ENCODE results near the gene ARMC12.
A peak's percentile ranks its signal among the peaks of the same experiment; 100 is the strongest.
"Not testable (repeated sequence)": the region's sequence is repeated elsewhere in the genome, so short reads cannot be mapped to it uniquely, and the experiment has no call there.

Gene ARMC12

DNA sequence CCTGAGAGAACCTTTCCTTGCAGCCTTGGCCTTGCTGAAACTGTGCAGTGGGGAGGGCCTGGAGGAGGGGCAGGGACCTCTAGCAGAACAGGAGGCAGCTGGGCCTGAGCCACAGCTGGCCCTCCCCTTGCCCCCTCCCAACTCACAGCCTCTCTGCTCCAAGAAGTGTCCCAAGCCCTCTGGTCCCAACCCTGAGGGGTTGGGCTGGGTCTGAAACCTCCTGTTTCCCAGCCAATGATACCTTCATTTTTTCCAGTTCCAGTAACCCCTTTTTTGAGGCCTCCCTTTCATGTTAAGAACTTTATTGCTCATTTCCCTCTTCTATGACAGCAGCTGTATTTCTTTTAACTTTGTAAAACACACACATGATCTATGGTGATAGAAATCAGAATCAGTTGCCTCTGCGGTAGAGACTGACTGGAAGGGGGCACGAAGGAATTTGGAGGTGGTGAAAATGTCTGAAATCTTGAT, 17.9 kb upstream of the ARMC12 start:
- DNase-seq (ENCODE audit: low spot score) = peak; percentile 39

DNA sequence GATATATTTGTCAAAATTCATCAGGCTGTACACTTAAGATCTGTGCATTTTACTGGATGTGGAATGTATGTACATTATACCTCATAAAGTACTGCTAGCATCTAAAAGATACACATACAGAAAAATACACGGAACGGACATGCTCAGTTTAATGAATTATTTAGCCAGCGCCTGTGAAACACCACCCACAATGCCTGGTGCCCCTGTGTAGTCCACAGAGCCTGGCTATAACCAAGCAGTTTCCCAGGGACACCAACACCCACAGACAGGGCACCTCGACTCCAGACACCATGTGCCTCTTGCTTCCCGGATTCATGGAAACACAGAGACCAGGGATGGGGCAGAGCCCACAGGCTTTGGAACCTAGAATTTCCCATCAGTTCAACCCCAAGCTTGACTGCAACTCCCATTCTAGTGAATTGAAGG, 17.4 kb upstream of the ARMC12 start:
- DNase-seq (ENCODE audit: low spot score) = no peak

DNA sequence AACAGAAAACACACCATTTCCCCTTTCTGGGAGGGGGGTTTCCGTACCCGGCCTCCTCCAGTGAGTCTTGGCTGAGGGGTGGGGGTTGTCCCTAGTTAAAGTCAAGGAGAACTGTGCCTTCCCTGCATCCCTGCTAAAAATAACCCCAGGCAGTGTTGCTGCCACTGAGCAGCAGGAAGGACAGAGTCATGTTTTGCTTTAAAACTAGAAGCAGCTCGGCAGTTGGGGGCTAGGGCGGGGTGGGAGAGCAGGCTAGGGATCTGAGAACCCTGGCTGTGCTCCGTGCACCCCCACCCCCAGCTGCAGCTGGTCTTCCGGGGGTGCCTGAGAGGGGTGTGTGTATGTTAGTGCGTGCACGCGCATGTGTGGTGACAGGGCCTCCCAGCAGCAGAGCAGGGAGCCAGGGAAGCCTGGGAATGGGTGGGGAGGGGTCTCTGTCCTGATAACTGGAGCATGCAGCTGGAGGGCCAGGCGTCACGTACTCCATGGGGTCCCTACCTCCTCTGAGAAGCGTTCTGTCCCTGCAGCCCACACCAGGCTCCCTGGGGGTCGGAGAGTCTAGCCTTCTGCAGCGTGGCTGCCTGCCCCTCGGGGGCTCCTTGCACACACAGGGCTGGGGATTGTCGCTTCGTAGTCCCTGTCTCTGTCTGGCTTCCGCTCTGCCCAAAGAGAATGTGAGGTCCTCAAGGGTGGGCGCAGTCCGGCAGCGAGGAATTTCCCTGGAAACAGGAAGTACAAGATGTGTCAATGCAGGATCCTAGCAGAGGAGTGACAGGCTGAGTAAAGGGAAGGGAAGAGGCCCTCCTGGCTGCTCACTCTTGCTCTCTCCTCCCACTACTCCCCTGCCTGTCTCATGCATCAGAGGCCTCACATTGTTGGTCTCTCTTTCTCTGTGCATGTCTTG, 16.8 kb upstream of the ARMC12 start:
- peak; percentile 26 for DNase-seq (ENCODE audit: low spot score)

DNA sequence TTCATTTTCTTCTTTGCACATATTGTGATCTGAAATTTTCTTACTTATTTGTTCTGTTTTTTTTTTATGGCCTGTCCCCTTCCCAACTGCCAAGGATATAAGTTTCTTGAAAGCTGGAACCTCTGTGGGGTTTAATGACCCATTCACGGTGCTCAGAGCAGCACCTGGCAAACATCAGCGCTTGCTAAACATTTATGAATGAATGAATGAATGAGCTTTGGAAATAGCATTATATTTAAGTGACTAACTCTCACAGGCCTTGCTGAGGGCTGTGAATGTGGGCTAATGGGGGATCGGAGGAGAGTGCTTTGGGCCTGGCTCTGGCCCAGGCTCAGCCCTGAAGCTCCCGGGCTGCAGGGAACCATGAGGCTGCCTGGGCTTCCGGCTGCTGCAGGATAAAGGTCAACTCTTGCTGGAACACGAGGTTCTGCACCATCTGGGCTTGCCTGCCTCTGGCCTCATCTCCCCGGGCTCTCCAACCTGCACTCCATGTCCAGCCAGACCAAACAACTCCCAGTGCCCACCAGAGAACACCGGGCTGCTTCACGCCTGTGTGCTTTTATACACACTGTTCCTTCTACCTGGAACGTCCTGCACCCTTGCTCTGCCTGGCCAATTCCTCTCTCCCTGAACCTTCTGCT, 14.6 kb upstream of the ARMC12 start:
- DNase-seq (ENCODE audit: low spot score) = no peak

DNA sequence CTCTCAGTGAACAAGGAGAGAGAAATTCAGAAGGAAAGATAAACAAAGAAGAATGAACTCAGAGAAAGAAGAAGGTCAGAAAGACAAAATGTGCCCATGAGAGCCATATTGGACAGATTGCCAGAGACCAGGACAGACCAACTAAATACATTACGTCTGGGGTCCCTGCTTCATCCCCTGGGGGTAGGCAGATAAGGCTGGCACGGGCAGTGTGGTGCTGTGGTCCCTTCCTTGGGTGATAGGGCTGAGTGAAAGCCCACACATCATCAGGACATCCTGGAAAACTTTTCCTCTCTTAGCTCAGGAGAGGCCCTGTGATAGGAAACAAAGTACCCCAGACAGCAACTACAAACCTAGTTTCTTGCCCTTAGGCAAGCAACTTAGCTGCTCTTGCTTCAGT, 13.2 kb upstream of the ARMC12 start:
- no peak for DNase-seq (ENCODE audit: low spot score)

DNA sequence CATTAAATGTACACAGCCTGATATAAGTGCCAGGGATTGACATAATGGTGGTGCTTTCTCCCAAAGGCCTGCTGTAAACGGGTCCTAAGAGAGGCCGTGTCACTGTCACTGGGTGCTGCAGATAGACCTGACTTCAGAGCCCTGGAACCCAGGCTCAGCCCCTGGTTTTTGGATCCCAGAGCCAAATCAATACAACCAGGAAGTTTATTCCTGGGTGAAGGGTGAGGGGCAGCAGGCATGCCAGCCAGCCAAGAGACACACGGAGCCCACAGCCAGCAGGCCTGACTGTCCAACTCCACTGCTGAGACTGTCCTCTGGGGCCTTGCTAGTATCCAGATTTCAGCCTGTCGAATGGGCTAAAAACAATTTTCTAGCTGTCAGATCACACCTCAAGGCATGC, 12.8 kb upstream of the ARMC12 start:
- no peak for DNase-seq (ENCODE audit: low spot score)

DNA sequence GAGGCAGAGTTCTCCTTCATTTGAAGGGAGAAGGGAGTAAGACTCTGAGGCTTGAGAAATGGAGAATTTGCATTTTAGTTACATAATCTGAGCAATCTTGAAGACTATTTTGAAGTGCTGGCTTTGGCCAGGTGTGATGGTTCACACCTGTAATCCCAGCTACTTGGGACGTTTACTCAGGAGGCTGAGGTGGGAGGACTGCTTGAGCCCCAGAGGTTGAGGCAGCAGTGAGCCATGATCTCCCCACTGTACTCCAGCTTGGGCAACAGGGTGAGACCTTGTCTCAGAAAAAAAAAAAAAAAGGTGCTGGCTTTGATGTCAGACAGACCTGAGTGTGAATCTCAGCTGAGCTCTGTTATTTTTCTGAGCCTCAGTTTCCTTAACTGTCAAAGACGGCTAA, 12.4 kb upstream of the ARMC12 start:
- no peak for DNase-seq (ENCODE audit: low spot score)

DNA sequence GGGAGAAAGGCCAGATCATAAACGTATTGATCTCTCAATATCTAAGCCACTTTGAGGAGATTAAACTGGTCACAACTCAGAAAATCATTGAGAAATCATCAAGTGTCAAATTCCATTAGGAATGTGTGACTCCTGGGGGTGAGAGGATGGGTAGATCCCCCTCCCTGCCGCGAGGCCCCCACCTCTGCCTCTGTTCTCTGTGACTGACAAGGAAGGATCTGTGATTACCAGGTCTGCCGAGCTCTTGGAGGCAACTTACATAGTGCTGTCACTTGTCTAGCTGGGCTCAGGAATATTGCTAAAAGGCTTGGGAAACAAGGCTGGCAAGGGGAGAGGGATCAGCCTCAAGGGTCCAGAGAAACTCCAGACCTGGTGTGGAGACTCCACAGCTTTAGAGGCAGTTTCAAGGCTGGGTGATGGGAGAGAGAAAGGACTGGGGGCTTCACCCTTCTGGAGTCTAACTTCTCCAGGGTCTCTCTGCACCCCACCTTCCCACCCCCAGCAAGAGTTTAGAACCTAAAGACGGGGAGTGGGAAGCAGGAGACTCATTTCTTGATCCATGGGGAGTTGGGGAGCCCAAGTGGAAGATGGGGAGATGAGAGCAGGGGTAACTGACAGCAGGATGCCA, 11.6 kb upstream of the ARMC12 start:
- DNase-seq (ENCODE audit: low spot score) = no peak

DNA sequence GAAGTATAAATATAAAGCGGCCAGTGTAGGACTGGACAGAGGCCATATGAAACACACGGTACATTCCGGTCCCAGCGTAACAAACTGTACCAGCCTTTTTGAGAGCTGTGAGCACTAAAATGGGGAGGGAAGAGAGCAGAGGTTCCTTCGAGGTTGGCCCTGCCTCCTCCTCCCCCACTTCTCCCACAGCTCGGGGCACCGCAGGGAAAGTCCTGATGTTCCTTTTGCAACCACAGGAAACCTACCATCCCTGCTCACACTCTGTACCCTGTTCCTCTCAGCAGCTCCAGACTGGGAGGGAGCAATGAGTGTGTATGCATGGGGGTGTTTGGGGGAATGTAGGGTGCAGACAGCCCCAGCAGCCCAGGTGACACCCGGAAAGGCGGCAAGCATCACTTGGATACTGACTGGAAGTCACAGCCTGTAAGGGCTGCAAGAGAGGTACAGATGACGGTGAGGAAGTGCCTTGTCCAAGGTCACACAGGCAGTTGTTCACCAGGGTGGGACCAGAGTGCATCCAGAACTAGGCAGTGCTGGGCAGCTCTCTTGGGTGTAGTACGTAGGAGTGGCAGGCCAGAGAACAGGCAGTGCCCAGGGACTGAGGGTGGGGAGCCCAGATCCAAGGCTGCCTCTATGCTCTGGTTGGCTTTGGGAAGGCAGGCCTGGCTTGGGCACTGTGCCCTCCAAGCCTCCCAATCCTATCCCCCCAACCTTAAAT, 11.0 kb upstream of the ARMC12 start:
- DNase-seq (ENCODE audit: low spot score) = no peak

DNA sequence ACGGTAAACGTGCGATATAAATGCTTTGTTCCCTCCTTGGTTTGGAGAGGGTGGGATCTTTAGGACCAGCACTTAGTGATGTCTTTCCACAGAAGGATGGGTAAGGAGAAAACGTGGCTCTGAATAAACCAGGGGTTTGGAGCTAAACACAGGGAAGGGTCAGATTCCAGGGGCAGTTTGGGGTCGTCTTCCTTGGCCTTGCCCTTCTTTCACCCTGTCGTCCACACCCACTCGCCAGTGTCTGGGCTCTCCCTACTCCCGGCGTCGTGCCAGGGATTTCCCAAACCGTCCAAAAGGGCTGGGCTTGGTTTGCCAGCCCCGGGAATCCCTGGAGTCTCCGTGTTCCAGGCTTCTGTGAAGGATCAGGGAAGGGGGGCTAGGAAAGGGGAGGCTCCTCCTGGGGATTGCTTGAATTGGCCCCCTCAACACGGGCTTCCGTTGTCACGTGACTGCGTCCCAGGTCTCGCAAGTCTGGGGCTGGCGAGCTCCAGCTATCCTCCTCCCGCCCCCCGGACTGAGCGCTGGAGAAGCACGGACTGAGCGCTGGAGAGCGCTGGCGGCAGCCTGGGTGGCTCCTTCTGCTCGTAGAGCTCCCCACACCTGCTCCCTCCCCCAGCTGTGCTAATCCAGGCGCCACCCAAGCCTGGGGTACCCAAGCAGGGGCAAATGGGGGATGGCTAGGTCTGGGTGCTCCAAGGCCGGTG, 9.4 kb upstream of the ARMC12 start:
- DNase-seq (ENCODE audit: low spot score) = no peak

DNA sequence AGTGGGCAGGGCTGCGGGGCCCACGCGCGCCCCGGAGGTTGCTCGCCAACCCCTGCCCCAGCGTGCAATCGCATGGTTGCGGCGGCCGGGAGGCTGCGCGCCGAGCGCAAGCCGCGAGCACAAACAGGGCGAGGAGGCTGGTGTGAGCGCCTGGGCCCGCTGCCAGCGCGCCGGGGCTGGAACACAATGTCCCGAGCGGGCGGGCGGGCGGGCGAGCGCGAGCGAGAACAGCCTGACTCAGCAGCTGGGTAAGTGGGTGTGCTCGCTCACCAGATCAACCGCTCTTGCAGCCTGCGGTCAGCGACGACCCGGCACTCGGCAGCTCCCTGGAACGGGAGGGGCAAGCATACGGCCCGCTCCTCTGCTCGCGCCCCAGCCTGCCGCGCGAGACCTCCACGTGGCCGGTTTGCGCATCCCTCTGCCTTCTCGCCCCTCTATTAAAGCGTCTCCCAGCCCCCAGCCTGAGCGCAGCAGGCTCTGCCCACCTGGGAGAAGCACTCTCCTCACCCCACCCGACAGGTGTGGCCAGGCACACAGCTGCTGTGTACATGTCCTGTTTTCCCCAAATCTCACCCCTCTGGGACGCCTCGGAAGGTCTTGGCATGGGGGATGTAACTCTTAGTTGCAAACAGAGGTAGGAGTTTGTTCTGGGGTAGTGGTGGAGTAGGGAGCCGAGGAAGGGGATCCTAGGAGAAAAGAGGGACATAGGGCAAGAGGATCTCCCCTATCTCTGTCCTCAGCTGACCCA, 8.7 kb upstream of the ARMC12 start:
- DNase-seq (ENCODE audit: low spot score) = peak; percentile 94

DNA sequence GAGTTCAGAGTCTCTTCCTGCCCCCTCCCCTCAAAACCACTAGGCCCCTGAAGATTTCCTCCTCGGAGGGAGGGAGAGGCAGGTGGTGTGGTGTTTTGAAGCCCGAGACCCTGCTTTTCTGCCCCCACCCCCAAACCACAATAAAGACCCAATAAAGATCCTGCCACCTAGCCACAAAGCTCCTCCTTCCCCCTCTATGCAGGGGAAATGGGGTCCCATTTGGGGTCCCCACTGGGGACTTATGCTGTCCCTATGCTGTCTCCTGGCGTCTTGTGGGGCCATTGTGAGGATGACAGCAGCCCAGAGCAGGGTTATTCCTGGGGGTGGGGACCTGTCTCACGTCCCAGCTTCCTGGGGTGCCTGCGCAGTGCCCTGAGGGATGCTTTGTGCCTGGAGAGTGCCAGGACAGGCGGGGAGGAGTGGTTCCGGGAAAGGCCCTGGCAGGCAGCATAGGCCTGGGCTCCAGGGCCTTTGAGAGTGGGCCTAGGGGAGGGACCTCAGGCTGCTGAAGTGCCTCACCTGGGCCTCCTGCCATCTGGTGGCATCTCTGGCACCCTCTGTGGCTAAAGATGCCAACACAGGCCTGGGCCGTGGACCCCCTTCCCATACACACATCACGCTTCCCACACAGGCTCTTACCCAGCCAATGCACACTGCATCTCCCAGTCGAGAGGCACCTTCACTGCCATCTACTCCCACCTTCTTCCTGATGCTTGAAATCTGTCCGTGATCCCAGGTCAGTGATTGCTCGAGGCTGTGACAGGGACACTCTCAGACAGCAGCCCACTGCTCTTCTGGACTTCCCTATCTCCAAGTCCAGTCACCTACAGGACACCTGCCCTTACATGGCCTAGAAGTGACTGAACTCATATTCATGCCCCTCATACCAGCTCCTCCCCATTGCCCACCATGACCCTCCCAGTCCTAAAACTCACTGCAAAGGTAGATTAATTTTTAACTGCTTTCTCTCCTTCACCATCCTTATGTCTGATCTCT, 7.9 kb upstream of the ARMC12 start:
- DNase-seq (ENCODE audit: low spot score) = peak; percentile 44

DNA sequence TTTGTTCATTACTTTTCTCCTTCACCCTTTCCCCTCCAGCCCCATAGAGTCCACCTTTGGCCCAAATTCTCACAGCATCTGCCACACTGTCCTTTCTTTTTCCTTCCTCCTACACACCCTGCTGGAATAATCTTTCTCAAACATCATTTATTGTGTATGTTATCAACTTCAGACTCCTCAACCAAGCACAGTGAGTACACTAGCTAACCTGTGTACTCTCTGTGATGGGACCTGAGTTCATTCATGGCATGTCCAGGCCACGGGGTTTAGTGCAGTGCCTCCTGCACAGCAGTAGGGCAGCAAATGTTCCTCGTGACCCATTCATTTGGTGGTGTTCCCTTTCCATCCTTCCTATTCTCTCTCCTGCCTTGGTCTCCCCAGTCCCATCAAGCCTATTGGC, 7.1 kb upstream of the ARMC12 start:
- DNase-seq (ENCODE audit: low spot score) = no peak

DNA sequence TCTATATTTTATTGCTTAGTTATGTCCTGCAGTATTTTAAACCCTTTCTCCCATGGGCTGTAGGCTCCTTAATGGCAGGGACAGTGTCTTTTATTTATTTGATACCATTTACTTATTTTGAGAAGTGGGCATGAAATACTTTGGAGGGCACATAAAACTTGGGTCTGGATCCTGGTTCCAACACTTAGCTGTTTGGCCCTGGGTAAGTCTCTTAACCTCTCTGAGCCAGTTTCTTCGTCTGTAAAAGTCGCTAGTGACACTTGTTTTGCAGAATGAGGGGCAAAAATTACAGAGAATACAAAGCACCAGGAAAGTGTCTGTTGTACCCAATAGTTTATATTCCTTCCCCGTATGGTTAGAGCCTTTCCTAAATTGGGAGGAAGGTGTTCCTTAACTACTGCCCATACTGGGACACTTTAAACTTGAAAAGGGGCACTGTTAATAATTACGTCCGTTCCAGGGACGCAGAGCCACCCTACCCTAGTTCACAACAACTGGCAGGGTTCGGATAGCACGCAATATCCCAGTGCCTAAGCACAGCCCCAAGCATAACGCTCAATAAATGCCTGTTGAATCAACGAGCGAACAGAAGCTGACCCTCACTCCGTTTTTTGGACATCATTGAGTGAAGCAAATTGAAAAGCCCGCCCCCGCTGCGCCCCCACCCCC, 6.0 kb upstream of the ARMC12 start:
- DNase-seq (ENCODE audit: low spot score) = no peak

DNA sequence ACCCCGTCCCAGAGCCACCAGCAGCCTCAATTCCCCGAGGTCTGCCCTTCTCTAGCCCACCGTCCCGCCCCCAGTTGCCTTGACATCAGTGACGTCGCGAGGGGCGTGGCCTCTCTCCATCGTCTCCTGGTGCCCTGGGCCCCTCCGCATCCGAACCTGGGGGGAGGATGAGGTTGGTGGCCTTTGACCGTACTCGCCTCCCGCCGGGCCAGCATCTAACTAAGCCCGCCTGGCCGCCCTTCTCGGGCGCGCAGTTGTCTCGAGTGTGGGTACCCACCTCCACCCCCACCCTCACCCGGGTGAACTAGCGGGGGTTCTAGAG, 5.5 kb upstream of the ARMC12 start:
- DNase-seq (ENCODE audit: low spot score) = peak; percentile 90

DNA sequence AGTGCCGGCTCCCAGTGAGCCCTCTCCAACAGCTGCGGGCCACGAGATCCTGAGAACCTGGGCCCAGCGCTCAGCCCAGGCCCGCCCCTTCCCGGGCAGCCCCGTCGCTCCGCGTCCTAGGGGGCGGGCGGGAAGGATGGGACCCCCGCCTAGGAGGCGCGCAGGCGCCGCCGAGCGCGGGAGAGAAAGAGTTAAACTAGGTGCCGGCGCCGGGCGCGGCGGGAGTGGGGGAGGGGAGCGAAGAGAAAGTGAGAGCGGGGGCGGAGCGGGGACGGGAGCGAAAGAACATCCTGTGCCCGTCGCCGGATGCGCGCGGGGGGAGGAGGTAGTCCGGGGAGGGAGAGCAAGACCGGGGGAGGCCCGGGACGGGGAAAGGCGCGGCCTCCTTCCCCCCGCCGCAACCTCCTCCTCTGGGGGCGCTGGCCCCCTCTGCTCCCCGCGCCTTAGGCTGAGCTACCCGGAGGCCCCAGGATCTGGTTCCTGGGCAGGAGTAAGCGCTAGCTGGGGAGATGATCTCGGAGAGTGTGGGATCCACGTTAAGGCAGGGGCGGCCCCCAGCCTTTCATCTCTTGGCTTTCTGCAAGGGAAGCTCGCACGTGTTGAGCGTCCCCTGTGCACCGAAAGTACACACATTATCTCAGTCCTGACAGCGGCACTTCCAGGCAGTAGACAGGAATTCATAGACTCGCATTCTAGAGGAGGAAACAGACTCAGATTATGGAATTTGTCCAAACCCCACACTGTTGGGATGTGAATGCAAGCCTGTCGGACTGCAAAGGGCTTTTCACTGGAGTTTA, 4.9 kb upstream of the ARMC12 start:
- peak; percentile 94 for DNase-seq (ENCODE audit: low spot score)

DNA sequence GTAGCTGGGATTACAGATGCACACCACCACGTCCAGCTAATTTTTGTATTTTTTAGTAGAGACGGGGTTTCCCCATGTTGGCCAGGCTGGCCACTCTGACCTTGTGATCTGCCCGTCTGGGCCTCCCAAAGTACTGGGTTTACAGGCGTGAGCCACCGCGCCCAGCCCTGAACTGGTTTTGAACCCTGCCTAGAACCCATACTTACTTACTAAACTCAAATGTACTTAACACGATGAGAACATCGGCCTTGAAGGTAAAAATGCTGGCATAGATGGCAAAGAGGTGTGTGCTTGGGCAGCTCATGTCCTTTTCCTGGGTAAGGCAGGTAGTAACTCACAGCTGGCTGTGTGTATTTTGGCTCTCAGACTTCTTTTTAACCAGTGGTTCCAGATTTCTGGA, 3.2 kb upstream of the ARMC12 start:
- no peak for DNase-seq (ENCODE audit: low spot score)

DNA sequence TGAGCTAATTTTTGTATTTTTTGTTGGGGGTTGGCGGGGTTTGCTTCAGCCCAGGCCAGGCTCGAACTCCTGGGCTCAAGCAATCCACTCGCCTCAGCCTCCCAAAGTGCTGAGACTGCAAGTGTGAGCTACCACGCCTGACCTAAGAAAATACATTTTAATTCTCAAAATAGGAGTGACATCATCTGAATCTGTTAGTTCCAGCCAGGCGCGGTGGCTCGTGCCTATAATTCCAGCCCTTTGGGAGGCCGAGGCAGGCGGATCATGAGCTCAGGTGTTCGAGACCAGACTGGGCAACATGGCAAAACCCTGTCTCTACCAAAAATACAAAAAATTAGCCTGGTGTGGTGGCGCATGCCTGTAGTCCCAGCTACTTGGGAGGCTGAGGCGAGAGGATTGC, 2.5 kb upstream of the ARMC12 start:
- not testable (repeated sequence) for DNase-seq (ENCODE audit: low spot score)
